HUDEP-2 (cell line): ENCODE measurements around the gene RPAIN.

Experiments used
- DNase-seq, 76 experiments: peaks; one replicate each; lab custom pipeline; 2025; ENCODE audit not compliant: unreplicated experiment in 76 of 76; lab: John Stamatoyannopoulos, UW

RPAIN gene

GRCh38 chr17:5419959-5420653 lies at the start of gene RPAIN:
TSS of gene RPAIN (plus strand) at chr17:5420182. CDS start at chr17:5420211, 29 bp downstream.
- peak in 73 of 76 experiments; percentile 25 to 94 (median 82) for DNase-seq

- no peak for DNase-seq
Measured at GRCh38 chr17:5370411-5370810, 49.6 kb upstream of the RPAIN start.

GRCh38 chr17:5373112-5373511 lies 46.9 kb upstream of the RPAIN start:
- DNase-seq: no peak

- DNase-seq: no peak
Measured at GRCh38 chr17:5378566-5379207, 41.3 kb upstream of the RPAIN start.

GRCh38 chr17:5379351-5380107 lies 40.5 kb upstream of the RPAIN start:
- no peak for DNase-seq

GRCh38 chr17:5380491-5381135 lies 39.4 kb upstream of the RPAIN start:
- DNase-seq: no peak

- no peak for DNase-seq
Measured at GRCh38 chr17:5381542-5381941, 38.4 kb upstream of the RPAIN start.

GRCh38 chr17:5391678-5392077 lies 28.3 kb upstream of the RPAIN start:
- DNase-seq: no peak

GRCh38 chr17:5396612-5397011 lies 23.4 kb upstream of the RPAIN start:
- no peak for DNase-seq

- no peak for DNase-seq
Measured at GRCh38 chr17:5399767-5400166, 20.2 kb upstream of the RPAIN start.

GRCh38 chr17:5405400-5405799 lies 14.6 kb upstream of the RPAIN start:
- DNase-seq: no peak

GRCh38 chr17:5408186-5408585 lies 11.8 kb upstream of the RPAIN start:
- DNase-seq: no peak

- no peak for DNase-seq
Measured at GRCh38 chr17:5410594-5411272, 9.2 kb upstream of the RPAIN start.

- no peak for DNase-seq
Measured at GRCh38 chr17:5413682-5414081, 6.3 kb upstream of the RPAIN start.

GRCh38 chr17:5416901-5417300 lies 3.1 kb upstream of the RPAIN start:
- no peak for DNase-seq

- peak in 11 of 76 experiments; percentile 10 to 51 (median 28) for DNase-seq
Measured at GRCh38 chr17:5418858-5419355, 1.1 kb upstream of the RPAIN start.

- peak; percentile 35 to 97 (median 93) for DNase-seq
Measured at GRCh38 chr17:5419356-5419958, 525 bp upstream of the RPAIN start, which contains the start of gene NUP88. TSS of gene NUP88 (minus strand) at chr17:5419662. CDS start at chr17:5419650, 12 bp downstream.

GRCh38 chr17:5422505-5422904 lies 2.5 kb downstream of the RPAIN start:
- DNase-seq: no peak

GRCh38 chr17:5424909-5425308 lies 4.9 kb downstream of the RPAIN start:
- no peak for DNase-seq

- no peak for DNase-seq
Measured at GRCh38 chr17:5425826-5426225, 5.8 kb downstream of the RPAIN start.
